ENCODE data around the gene COBL.

DNA sequence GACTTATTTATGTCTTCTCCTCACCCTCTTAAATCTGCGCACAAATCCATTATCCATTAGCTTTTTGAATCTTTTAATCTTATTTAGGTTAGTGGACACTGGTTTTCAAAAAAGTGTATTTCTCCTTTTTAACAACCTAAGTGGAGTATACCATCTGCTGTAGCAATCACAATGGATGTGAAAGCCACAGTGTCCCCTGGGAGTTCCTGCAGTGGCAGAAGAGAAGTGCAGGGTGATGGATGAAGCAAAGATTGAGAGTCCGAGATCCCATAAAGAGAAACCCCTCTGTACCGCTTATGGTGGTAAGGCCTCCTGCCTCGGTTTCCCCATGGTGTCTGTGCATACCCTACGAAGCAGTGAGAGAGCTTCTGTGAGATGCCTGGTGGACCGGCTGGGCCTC lies 236.4 kb downstream of the COBL start:
- TF ChIP-seq BHLHE40 (IDR thresholded peaks at IDR 0.05; ENCODE audit: borderline replicate concordance) (no peak), FOXK2 (IDR thresholded peaks at IDR 0.05) (no peak), FOXM1 (IDR thresholded peaks at IDR 0.05; ENCODE audit: borderline replicate concordance) (no peak), SUZ12 (IDR thresholded peaks at IDR 0.05) (no peak), TARDBP (IDR thresholded peaks at IDR 0.05) (no peak), LEF1 (IDR thresholded peaks at IDR 0.05; ENCODE audit: borderline replicate concordance) (no peak), SP1 (IDR thresholded peaks at IDR 0.05) (no peak)
- TF ChIP-seq, protein P1, sequence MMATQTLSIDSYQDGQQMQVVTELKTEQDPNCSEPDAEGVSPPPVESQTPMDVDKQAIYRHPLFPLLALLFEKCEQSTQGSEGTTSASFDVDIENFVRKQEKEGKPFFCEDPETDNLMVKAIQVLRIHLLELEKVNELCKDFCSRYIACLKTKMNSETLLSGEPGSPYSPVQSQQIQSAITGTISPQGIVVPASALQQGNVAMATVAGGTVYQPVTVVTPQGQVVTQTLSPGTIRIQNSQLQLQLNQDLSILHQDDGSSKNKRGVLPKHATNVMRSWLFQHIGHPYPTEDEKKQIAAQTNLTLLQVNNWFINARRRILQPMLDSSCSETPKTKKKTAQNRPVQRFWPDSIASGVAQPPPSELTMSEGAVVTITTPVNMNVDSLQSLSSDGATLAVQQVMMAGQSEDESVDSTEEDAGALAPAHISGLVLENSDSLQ (IDR thresholded peaks at IDR 0.05) = no peak
